ENCODE data around the gene SAP130. TPM values are rescaled to one million over a fixed set of nuclear protein-coding genes. Genes with fewer than 3 reads are reported as not detected.

SAP130 gene
- total RNA-seq, 2 donors from 2014 or later = 26.2 to 30.3 TPM

- intact Hi-C loops (cut with DNase I, micrococcal nuclease) = no loop called here
- no peak for ATAC-seq
- DNase-seq = no peak
These were observed 802 bp upstream of the SAP130 start for GRCh38 chr2:128028668-128029054.

GRCh38 chr2:128027278-128027800 lies 520 bp downstream of the SAP130 start:
- DNase-seq (peak; percentile 97 to 99), ATAC-seq (peak; percentile 84)
- intact Hi-C loops (cut with DNase I, micrococcal nuclease) = no loop called here

GRCh38 chr2:128026448-128027277 lies 1.2 kb downstream of the SAP130 start:
- intact Hi-C loops (cut with DNase I, micrococcal nuclease) = no loop called here

GRCh38 chr2:128024816-128025215 lies 3.0 kb downstream of the SAP130 start:
- DNase-seq = no peak
- intact Hi-C loops (cut with DNase I, micrococcal nuclease) = no loop called here
- no peak for ATAC-seq

More at GRCh38 chr2:128026448-128027277, 1.2 kb downstream of the SAP130 start:
- DNase-seq = peak in 1 of 2 donors; percentile 42
- ATAC-seq = no peak

GRCh38 chr2:128017561-128017960 lies 10.3 kb downstream of the SAP130 start:
- DNase-seq (no peak), ATAC-seq (no peak)
- intact Hi-C loops (cut with DNase I, micrococcal nuclease) = no loop called here

- DNase-seq = no peak
- ATAC-seq = no peak
- intact Hi-C loops (cut with DNase I, micrococcal nuclease) = no loop called here
These were observed 11.2 kb downstream of the SAP130 start for GRCh38 chr2:128016620-128017019.

- intact Hi-C loops (cut with DNase I, micrococcal nuclease) = no loop called here
- ATAC-seq (no peak), DNase-seq (no peak)
These were observed 15.2 kb downstream of the SAP130 start for GRCh38 chr2:128012698-128013097.

GRCh38 chr2:128008074-128008672 lies 19.7 kb downstream of the SAP130 start:
- no peak for ATAC-seq
- DNase-seq = no peak
- intact Hi-C loops (cut with DNase I, micrococcal nuclease) = no loop called here

- no peak for DNase-seq
- intact Hi-C loops (cut with DNase I, micrococcal nuclease) = no loop called here
- no peak for ATAC-seq
These were observed 23.4 kb downstream of the SAP130 start for GRCh38 chr2:128004509-128004908.

- ATAC-seq = no peak
- no peak for DNase-seq
- intact Hi-C loops (cut with DNase I, micrococcal nuclease) = no loop called here
These were observed 24.4 kb downstream of the SAP130 start for GRCh38 chr2:128003463-128003862.

GRCh38 chr2:127996160-127996559 lies 31.7 kb downstream of the SAP130 start:
- ATAC-seq (no peak), DNase-seq (no peak)
- intact Hi-C loops (cut with DNase I, micrococcal nuclease) = no loop called here

GRCh38 chr2:127995725-127996124 lies 32.1 kb downstream of the SAP130 start:
- DNase-seq = no peak
- ATAC-seq = no peak
- intact Hi-C loops (cut with DNase I, micrococcal nuclease) = no loop called here

GRCh38 chr2:127993659-127994058 lies 34.2 kb downstream of the SAP130 start:
- intact Hi-C loops (cut with DNase I, micrococcal nuclease) = no loop called here
- ATAC-seq (no peak), DNase-seq (no peak)

GRCh38 chr2:127991742-127992141 lies 36.1 kb downstream of the SAP130 start:
- no peak for DNase-seq
- intact Hi-C loops (cut with DNase I, micrococcal nuclease) = no loop called here

GRCh38 chr2:127986548-127987079 lies 41.2 kb downstream of the SAP130 start:
- intact Hi-C loops (cut with DNase I, micrococcal nuclease) = no loop called here
- no peak for ATAC-seq
- no peak for DNase-seq

More at GRCh38 chr2:127991742-127992141, 36.1 kb downstream of the SAP130 start:
- ATAC-seq = no peak

GRCh38 chr2:127985735-127986134 lies 42.1 kb downstream of the SAP130 start:
- ATAC-seq = no peak
- DNase-seq = no peak
- intact Hi-C loops (cut with DNase I, micrococcal nuclease) = no loop called here

GRCh38 chr2:127985026-127985734 lies 42.7 kb downstream of the SAP130 start:
- DNase-seq = no peak
- intact Hi-C loops (cut with DNase I, micrococcal nuclease) = no loop called here
- no peak for ATAC-seq

- intact Hi-C loops (cut with DNase I, micrococcal nuclease) = no loop called here
- ATAC-seq (no peak), DNase-seq (no peak)
These were observed 43.3 kb downstream of the SAP130 start for GRCh38 chr2:127984551-127984950.

- DNase-seq (no peak), ATAC-seq (no peak)
- intact Hi-C loops (cut with DNase I, micrococcal nuclease) = no loop called here
These were observed 58.4 kb downstream of the SAP130 start for GRCh38 chr2:127969446-127969845.

Data from left colon (tissue), 2 donors.